Omental fat pad (tissue), 4 donors: ENCODE results near the gene HTR1B. TPM values are rescaled to one million over a fixed set of nuclear protein-coding genes. Genes with fewer than 3 reads are reported as not detected.

ENCODE experiments used
- ATAC-seq: fragments of 150-250 bp; one replicate; pipeline ENCODE4 v1.9.1; 2016; ENCODE audit warnings: mild to moderate bottlenecking, moderate library complexity; ENCODE audit not compliant: low FRiP score
- DNase-seq: peaks from one replicate; pipeline ENCODE4 v3.0.0-alpha.2; 2019; ENCODE audit warnings: low spot score
- total RNA-seq, 4 donors: library from RNA; depleted of rRNA; stranded (reverse); fragments of >200 nt; gene quantifications; one replicate each; pipeline ENCODE4 v1.1.0, GENCODE V29; 2016
- TF ChIP-seq, protein P1 (sequence below), 3 donors: fragments of 450-650 bp; IDR thresholded peaks; one replicate each; pipeline ENCODE4 v1.5.1; 2016 to 2017; ENCODE audit warnings: antibody characterized with exemption in 3 of 3, mild to moderate bottlenecking in 3 of 3, moderate library complexity in 2 of 3

HTR1B gene, protein sequence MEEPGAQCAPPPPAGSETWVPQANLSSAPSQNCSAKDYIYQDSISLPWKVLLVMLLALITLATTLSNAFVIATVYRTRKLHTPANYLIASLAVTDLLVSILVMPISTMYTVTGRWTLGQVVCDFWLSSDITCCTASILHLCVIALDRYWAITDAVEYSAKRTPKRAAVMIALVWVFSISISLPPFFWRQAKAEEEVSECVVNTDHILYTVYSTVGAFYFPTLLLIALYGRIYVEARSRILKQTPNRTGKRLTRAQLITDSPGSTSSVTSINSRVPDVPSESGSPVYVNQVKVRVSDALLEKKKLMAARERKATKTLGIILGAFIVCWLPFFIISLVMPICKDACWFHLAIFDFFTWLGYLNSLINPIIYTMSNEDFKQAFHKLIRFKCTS
- not detected for total RNA-seq

- ATAC-seq (no peak), DNase-seq (no peak)
- TF ChIP-seq, protein P1, sequence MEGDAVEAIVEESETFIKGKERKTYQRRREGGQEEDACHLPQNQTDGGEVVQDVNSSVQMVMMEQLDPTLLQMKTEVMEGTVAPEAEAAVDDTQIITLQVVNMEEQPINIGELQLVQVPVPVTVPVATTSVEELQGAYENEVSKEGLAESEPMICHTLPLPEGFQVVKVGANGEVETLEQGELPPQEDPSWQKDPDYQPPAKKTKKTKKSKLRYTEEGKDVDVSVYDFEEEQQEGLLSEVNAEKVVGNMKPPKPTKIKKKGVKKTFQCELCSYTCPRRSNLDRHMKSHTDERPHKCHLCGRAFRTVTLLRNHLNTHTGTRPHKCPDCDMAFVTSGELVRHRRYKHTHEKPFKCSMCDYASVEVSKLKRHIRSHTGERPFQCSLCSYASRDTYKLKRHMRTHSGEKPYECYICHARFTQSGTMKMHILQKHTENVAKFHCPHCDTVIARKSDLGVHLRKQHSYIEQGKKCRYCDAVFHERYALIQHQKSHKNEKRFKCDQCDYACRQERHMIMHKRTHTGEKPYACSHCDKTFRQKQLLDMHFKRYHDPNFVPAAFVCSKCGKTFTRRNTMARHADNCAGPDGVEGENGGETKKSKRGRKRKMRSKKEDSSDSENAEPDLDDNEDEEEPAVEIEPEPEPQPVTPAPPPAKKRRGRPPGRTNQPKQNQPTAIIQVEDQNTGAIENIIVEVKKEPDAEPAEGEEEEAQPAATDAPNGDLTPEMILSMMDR (IDR thresholded peaks at IDR 0.05), result no peak
Measured at GRCh38 chr6:77463308-77463860, at the start of gene HTR1B. HTR1B (minus strand) TSS chr6:77463491; CDS start chr6:77463403, 88 bp downstream.

GRCh38 chr6:77512554-77512953, 49.3 kb upstream of the HTR1B start:
- TF ChIP-seq, protein P1 (IDR thresholded peaks at IDR 0.05), result no peak

DNA sequence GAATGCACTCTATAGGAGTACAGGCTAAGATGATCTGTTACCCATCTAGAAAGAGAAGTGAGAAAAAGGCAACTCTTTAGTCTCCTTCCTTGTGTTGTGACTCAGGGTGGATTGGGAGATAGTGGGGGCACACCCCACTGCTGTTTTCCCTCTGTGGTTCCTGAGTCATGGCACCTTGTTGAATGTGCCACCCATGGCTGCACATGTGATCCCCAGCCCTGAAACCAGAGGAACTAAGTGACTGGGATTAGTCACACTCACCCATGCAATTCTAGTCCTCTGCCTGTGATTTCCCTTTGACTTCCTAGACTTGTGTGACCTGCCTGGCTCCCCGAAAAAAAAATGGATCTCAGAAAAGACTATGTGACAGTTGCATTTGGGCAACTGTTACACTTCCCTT, 48.6 kb upstream of the HTR1B start:
- ATAC-seq (no peak), DNase-seq (no peak)
- TF ChIP-seq, protein P1 (IDR thresholded peaks at IDR 0.05), result no peak

More at GRCh38 chr6:77512554-77512953, 49.3 kb upstream of the HTR1B start:
- DNase-seq (no peak), ATAC-seq (no peak)

GRCh38 chr6:77502981-77503380, 39.7 kb upstream of the HTR1B start:
- ATAC-seq (no peak), DNase-seq (no peak)

DNA sequence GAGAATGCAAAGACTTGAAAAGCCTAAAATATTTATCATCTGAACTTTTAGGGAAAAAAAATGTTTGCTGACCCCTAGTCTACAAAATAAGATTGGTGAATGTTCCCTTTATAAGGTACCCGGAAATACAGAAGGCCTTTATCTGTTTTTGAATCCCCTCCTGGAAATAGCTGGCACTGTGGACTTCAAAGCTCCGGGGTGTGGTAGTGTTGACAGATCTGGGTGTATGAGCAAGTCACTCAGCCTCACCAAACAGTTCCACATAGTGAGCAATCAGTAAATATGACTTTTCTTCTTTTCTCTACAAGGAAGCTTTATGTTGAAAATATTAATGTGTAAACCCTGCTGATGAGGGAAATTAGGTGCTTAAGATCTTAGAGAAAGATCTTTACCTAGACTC, 29.2 kb upstream of the HTR1B start:
- no peak for ATAC-seq
- no peak for DNase-seq
- TF ChIP-seq, protein P1 (IDR thresholded peaks at IDR 0.05), result no peak

More at GRCh38 chr6:77502981-77503380, 39.7 kb upstream of the HTR1B start:
- TF ChIP-seq, protein P1 (IDR thresholded peaks at IDR 0.05), result no peak

DNA sequence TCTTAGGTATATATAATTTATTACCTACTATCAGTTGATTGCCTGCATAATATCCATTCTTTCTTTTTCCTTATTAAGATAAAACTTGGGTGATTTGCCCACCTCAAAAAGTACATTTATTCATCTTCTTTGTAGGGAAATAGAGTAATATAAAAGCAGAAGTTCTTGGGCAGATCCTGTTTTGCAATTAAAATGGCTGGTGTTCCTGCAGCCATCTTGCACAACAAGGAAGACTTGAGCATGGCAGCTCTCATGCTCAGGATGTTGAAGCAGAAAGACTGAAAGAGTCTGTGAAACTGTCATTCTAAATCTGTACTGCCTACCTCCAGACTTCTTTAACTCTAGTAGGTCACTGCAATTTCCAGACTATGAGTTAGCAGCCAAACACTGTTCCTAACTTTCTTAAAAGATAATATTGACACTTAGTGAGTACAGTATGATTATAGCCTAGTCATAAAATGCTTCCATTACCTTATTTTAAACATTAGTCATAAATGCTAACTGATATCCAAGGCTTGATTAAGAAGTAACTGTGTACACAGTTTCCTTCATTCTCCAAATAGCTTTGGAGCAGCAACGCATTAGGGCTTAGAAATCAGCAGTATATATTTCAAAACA, 24.6 kb upstream of the HTR1B start:
- TF ChIP-seq, protein P1 (IDR thresholded peaks at IDR 0.05), result no peak
- DNase-seq (no peak), ATAC-seq (no peak)
